NOMO-1 treated with dmso at 0.1 percent for 144 hours (cell line): ENCODE data around the gene PTGER1.

Experiments
- DNase-seq: peaks from one replicate; lab custom pipeline; 2025; ENCODE audit not compliant: unreplicated experiment; lab: John Stamatoyannopoulos, UW

PTGER1 gene

GRCh38 chr19:14442891-14443631 lies 32.1 kb downstream of the PTGER1 start:
- no peak for DNase-seq

GRCh38 chr19:14441041-14441938 lies 33.9 kb downstream of the PTGER1 start:
- DNase-seq: no peak

DNA sequence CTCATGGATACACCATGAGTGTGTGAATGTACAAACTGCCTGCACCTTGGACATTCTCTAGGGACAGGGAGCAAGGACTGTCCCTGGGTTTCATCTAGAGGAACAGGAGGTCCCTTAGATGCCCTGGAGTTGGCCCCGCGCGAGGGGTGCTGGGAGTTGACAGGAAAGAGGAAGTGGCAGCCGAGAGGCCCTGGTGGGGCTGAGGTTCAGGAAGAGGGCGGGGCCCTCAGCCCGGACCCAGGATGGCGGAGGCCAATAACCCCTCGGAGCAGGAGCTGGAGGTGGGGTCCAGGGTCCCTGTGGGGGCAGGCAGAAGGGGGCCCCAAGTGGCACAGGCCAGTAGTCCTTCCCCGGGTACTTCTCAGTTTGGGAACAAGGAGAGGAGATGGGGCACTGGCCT lies 35.1 kb downstream of the PTGER1 start:
- peak; percentile 95 for DNase-seq

GRCh38 chr19:14439014-14439413 lies 36.1 kb downstream of the PTGER1 start:
- no peak for DNase-seq

- no peak for DNase-seq
These were observed 37.5 kb downstream of the PTGER1 start for GRCh38 chr19:14437578-14438140.

DNA sequence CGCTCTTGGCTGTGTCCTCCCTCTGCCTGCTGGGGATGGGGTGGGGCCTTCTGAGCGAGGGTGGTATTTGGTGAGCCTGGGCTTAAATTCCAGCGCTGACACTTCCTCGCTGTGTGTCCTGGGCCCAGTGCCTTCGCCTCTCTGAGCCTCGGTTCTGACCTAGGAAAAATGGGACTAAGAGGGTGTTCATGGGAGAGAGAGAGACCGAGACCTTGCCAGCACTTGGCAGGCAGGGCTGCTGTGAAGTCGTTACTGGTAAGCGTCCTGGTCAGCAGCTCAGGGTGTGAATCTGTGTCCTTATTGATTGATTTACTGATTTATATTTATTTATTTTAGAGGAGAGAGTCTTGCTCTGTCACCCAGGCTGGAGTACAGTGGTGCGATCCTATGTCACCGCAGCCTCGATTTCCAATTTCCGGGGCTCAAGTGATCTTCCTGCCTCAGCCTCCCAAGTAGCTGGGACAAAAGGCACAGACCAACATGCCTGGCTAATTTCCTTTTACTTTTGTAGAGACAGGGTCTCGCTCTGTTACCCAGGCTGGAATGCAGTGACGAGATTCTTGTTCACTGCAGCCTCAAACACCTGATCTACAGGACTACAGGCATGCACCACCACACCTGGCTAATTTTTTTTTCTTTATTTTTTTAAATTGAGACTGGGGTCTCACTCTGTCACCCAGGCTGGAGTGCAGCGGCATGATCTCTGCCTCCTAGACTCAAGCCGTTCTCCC lies 39.7 kb downstream of the PTGER1 start:
- DNase-seq: no peak

DNA sequence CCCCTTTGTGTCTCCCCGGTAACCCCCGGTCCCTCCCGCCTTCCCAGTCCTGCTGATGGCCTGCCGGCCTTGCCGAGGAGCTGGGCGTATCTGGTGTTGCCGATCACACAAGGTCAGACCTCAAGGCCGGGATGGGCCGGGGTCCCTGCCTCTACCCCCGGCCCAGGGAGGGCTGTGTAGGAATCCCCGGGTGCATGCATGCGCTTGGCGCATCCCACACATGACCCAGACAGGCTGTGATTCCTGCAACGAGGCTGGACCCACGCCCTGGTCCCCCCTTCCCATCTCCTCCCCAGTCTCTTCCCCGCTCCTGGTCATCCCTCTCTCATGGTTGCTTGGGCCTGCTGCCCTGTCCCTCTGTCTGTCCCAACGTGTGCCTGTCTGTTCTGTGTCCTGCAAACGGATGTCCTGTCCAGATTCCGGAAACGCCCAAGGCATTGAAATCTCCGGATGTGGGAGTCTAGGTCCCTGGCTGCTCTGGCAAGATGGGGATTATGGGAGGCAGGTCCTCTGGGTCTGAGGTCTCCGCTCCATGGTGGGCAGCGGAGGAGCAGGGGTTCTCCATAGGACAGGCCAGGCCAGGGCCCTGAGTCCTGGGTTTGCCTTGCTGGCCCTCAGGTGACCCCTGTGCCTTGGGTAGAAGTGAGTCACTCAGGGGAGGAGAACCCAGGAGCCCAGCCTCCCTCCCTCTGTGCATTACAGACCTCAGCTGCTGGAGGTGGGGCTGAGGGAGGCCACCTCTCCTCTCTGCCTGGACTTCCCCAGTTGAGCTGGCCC lies 40.4 kb downstream of the PTGER1 start:
- peak; percentile 68 for DNase-seq

GRCh38 chr19:14433554-14434501 lies 41.3 kb downstream of the PTGER1 start:
- no peak for DNase-seq

- DNase-seq: no peak
These were observed 42.2 kb downstream of the PTGER1 start, which contains the start of gene PKN1 for GRCh38 chr19:14432791-14433553. Gene PKN1, plus strand, starts transcription at chr19:14433306. Its CDS starts 216 bp downstream, at chr19:14433522.

DNA sequence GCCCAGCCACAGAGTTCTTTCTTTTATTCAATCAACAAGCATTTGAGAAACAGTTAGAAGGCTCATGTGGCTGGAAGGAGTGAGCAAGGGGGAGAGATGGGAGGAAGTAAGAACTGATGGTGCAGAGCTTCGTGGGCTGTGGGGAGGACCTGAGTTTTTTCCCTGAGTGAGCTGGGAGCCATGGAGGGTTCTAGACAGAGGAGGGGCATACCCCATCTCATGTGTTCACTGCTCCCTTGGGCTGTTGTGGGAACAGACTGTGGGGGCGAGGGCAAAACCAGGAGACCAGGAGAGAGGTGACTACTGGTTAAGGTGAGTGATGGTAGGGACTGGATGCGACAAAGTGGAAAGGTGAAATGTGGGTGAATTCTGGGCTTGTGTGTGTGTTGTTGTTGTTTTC lies 44.4 kb downstream of the PTGER1 start:
- no peak for DNase-seq

DNA sequence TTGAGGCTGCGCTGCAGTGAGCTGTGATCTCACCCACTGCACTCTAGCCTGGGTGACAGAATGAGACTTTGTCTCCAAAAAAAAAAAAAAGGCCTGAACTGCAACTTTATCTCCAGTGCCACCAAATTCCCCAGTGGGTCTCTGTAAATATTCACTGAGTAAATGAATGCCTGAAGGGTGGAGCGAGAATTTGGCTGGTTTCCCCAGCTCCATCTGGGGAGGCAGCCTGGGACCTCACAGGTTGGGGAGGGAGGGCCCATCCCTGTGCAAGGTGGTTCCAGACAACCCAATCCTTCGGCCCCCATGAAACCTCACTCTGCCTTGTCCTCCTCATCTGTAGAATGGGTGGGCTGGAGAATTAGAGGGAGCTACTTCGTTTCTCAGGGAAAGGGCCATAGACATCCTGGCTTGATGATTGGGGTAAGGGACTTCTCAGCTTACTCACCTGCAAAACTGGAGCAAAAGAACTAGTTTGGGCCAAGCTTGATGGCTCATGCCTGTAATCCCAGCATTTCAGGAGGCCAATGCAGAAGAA lies 46.2 kb downstream of the PTGER1 start:
- no peak for DNase-seq

DNA sequence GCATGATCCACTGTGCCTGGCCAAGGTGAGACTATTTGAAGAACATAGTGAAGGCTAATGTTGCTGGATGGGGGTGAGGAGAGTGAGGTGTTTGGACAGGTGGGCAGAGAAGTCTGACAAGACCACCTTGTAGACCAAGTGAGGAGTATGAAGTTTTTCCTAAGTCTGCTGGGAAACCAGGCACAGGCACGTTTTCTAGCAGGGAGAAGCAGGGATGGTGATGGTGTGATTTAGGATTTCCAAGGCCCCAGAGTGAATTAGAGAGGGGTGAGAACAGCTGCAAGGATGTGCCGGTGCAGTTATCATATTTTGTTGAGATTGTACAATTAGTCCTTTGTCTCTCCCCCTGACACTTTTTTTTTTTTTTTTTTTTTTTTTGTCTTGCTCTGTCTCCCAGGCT lies 47.7 kb downstream of the PTGER1 start:
- no peak for DNase-seq

- DNase-seq: no peak
These were observed 49.4 kb downstream of the PTGER1 start for GRCh38 chr19:14425696-14426138.
